ENCODE data around the gene MRPL12. TPM values are rescaled to one million over a fixed set of nuclear protein-coding genes. Genes with fewer than 3 reads are reported as not detected.

Gene MRPL12
- total and polyA plus RNA-seq, 2 experiments from 2014 or later: 50.9 to 153 TPM

GRCh38 chr17:81714412-81715106 is 11.4 kb downstream of the MRPL12 start:
- no peak for ATAC-seq
- Mint-ChIP-seq H3K27ac (no peak overlapping the region), H3K36me3 (ENCODE audit: low read depth) (peaks cover 8% of the 10 kb centered on the region), H3K4me3 (no peak overlapping the region), H3K27me3 (ENCODE audit: insufficient read depth, low read depth, poor library complexity) (peaks cover 16% of the 10 kb centered on the region), H3K9me3 (no peaks in the 10 kb centered on the region), H3K4me1 (peaks cover 22% of the 10 kb centered on the region)
- no peaks in the 10 kb centered on the region for H3K9me2 ChIP-seq (ENCODE audit: insufficient read depth)
- H2AFZ ChIP-seq: no peak overlapping the region
- H3F3A ChIP-seq (replicated peaks; ENCODE audit: low read depth): peaks cover 13% of the 10 kb centered on the region
- H3K4me2 ChIP-seq: no peak overlapping the region
- no peak overlapping the region for H3K27ac ChIP-seq (ENCODE audit: low read depth)
- H3K4me1 ChIP-seq (ENCODE audit: insufficient read depth): peaks cover 24% of the 10 kb centered on the region; the same call in 1 of the 2 replicates
- DNase-seq (ENCODE audit: low spot score): no peak
- H3K27me3 ChIP-seq (ENCODE audit: insufficient read depth): no peaks in the 10 kb centered on the region
- H4K20me1 ChIP-seq (replicated peaks; ENCODE audit: insufficient read depth): no peaks in the 10 kb centered on the region
- TF ChIP-seq EZH2phosphoT487 (IDR thresholded peaks at IDR 0.05; ENCODE audit: unreplicated experiment) (no peak), ZNF331 (CRISPR knock-in tag; IDR thresholded peaks at IDR 0.05; ENCODE audit: low read depth) (no peak), EZH2 (IDR thresholded peaks at IDR 0.05; ENCODE audit: low read depth, unreplicated experiment) (no peak), ETS1 (IDR thresholded peaks at IDR 0.05) (no peak), ZNF462 (CRISPR knock-in tag; IDR thresholded peaks at IDR 0.05) (no peak)
- peaks cover 13% of the 10 kb centered on the region for H3K79me2 ChIP-seq (replicated peaks; ENCODE audit: insufficient read depth)
- H3K4me3 ChIP-seq: no peak overlapping the region
- H3K36me3 ChIP-seq (ENCODE audit: insufficient read depth): no peaks in the 10 kb centered on the region

Data from GM23338 (cell line).